HCT116 (cell line): Measurements from ENCODE around the gene IL1RN. TPM values are rescaled to one million over a fixed set of nuclear protein-coding genes. Genes with fewer than 3 reads are reported as not detected.

Source experiments
- ATAC-seq: fragments of 200-7000 bp; cut with Tn5 transposase; 2 replicates; pipeline ENCODE4 v1.9.1; 2020; ENCODE audit warnings: mild to moderate bottlenecking, moderate library complexity
- BruUV-seq: library from RNA; stranded (reverse); fragments of 400-500 nt; replicated peaks from 2 replicates; lab custom pipeline; 2021; lab: Mats Ljungman, UMichigan
- CTCF ChIA-PET: fragments of 300-600 bp; sonication (Branson Sonifier 250); formaldehyde crosslinking; loops from one replicate; lab custom pipeline; 2021; ENCODE audit warnings: antibody characterized with exemption; lab: Charles Lee
- POLR2A ChIA-PET: fragments of 300-600, 350-600 bp; sonication (Branson Sonifier 250); formaldehyde crosslinking; loops from one replicate; lab custom pipeline; 2021; ENCODE audit warnings: antibody characterized with exemption; lab: Charles Lee
- RAD21 ChIA-PET, 2 experiments: fragments of 300-600 bp; sonication (Branson Sonifier 250); formaldehyde crosslinking; loops; one replicate each; lab custom pipeline; 2023; ENCODE audit warnings: low total read pairs in 2 of 2; ENCODE audit not compliant: uncharacterized antibody in 2 of 2, unreplicated experiment in 2 of 2, low non-redundant PET in 1 of 2; lab: Charles Lee
- DNase-seq: peaks from one replicate; pipeline ENCODE4 v3.0.0-alpha.2; 2010; ENCODE audit warnings: low read depth, low spot score
- H2AFZ ChIP-seq: fragments of 200-600 bp; shearing (Covaris generic), sonication (generic); 2 replicates; pipeline ENCODE4 v1.6.1; 2017; ENCODE audit warnings: low read depth, mixed run types, mixed read lengths, antibody characterized with exemption, low read length; ENCODE audit not compliant: poor library complexity, severe bottlenecking
- H3K27ac ChIP-seq: 2 replicates; pipeline ENCODE4 v1.5.1; 2012; ENCODE audit warnings: low read depth, low read length
- H3K27me3 ChIP-seq: fragments of 200-600 bp; sonication (generic); 2 replicates; pipeline ENCODE4 v1.6.1; 2016; ENCODE audit warnings: mixed run types, low read length, mixed read lengths; ENCODE audit not compliant: insufficient read depth
- H3K36me3 ChIP-seq, 2 experiments: fragments of 200-500 bp in 1 of 2; fragments of 200-600 bp in 1 of 2; sonication (Bioruptor generic) in 1 of 2; sonication (generic) in 1 of 2; 2 replicates each; pipeline versions ENCODE4 v1.5.1 to v1.6.1; 2014 to 2016; ENCODE audit warnings: low read length in 2 of 2, inconsistent platforms in 1 of 2, mixed read lengths in 1 of 2, mixed run types in 1 of 2; ENCODE audit not compliant: insufficient read depth in 2 of 2, control insufficient read depth in 1 of 2
- H3K4me1 ChIP-seq, 2 experiments: fragments of 200-600 bp in 1 of 2; sonication (generic) in 1 of 2; 2 replicates each; pipeline versions ENCODE4 v1.5.1 to v1.6.1; 2012 to 2017; ENCODE audit warnings: low read length in 2 of 2, inconsistent platforms in 1 of 2, mild to moderate bottlenecking in 1 of 2, mixed read lengths in 1 of 2, mixed run types in 1 of 2, moderate library complexity in 1 of 2; ENCODE audit not compliant: insufficient read depth in 2 of 2, control insufficient read depth in 1 of 2
- H3K4me2 ChIP-seq: fragments of 200-600 bp; sonication (generic); 2 replicates; pipeline ENCODE4 v1.6.1; 2017; ENCODE audit warnings: mixed run types, low read length, mixed read lengths
- H3K4me3 ChIP-seq, 2 experiments: fragments of 200-600 bp in 1 of 2; sonication (generic) in 1 of 2; replicated peaks in 1 of 2; 2 replicates each; pipeline ENCODE4 v1.5.1; 2011 to 2016; ENCODE audit warnings: low read length in 2 of 2, control low read depth in 1 of 2, low read depth in 1 of 2, mild to moderate bottlenecking in 1 of 2, mixed read lengths in 1 of 2, mixed run types in 1 of 2
- H3K79me2 ChIP-seq: fragments of 200-600 bp; sonication (generic); 2 replicates; pipeline ENCODE4 v1.6.1; 2017; ENCODE audit warnings: mild to moderate bottlenecking, mixed run types, low read length, moderate library complexity, mixed read lengths; ENCODE audit not compliant: insufficient read depth
- H3K9ac ChIP-seq: fragments of 200-600 bp; sonication (generic); 2 replicates; pipeline ENCODE4 v1.6.1; 2016; ENCODE audit warnings: low read length, mixed read lengths
- H3K9me2 ChIP-seq: fragments of 200-600 bp; sonication (generic), shearing (Covaris generic); 2 replicates; pipeline ENCODE4 v1.6.1; 2017; ENCODE audit warnings: mixed run types, mild to moderate bottlenecking, moderate library complexity; ENCODE audit not compliant: insufficient read depth
- H3K9me3 ChIP-seq, 2 experiments: fragments of 200-500 bp in 1 of 2; fragments of 200-600 bp in 1 of 2; sonication (Bioruptor generic) in 1 of 2; sonication (generic) in 1 of 2; 2 replicates each; pipeline ENCODE4 v1.6.1; 2014 to 2017; ENCODE audit warnings: low read length in 2 of 2, mixed read lengths in 2 of 2, inconsistent platforms in 1 of 2, low read depth in 1 of 2, mild to moderate bottlenecking in 1 of 2, mixed run types in 1 of 2, moderate library complexity in 1 of 2; ENCODE audit not compliant: control insufficient read depth in 1 of 2, insufficient read depth in 1 of 2
- H4K20me1 ChIP-seq: fragments of 200-600 bp; sonication (generic), shearing (Covaris generic); 2 replicates; pipeline ENCODE4 v1.6.1; 2017; ENCODE audit warnings: mixed run types, mild to moderate bottlenecking, moderate library complexity; ENCODE audit not compliant: insufficient read depth
- CBX3 ChIP-seq: IDR thresholded peaks from 2 replicates; pipeline ENCODE4 v1.6.1; 2012; ENCODE audit warnings: low read depth
- CEBPB ChIP-seq: IDR thresholded peaks from 2 replicates; pipeline ENCODE4 v1.6.1; 2012; ENCODE audit warnings: low read depth
- ELF1 ChIP-seq: IDR thresholded peaks from 2 replicates; pipeline ENCODE4 v1.6.1; 2012; ENCODE audit warnings: low read depth, borderline replicate concordance
- MAX ChIP-seq: IDR thresholded peaks from 2 replicates; pipeline ENCODE4 v1.6.1; 2012
- REST ChIP-seq: IDR thresholded peaks from 2 replicates; pipeline ENCODE4 v1.6.1; 2012; ENCODE audit warnings: low read depth
- SIN3A ChIP-seq: IDR thresholded peaks from 2 replicates; pipeline ENCODE4 v1.6.1; 2012; ENCODE audit warnings: low read depth
- SRF ChIP-seq: IDR thresholded peaks from 2 replicates; pipeline ENCODE4 v1.6.1; 2012; ENCODE audit warnings: low read depth
- TCF7L2 ChIP-seq: IDR thresholded peaks from 2 replicates; pipeline ENCODE4 v1.7.0; 2011; ENCODE audit warnings: borderline replicate concordance, inconsistent platforms; ENCODE audit not compliant: insufficient read depth, insufficient read length; ENCODE audit errors: extremely low read depth
- intact Hi-C: fragments of 100-400 bp; cut with micrococcal nuclease; formaldehyde crosslinking; loops from 2 replicates; pipeline ENCODE4 v1.10.0; 2022
- total RNA-seq: library from RNA; stranded (reverse); gene quantifications from one replicate; pipeline ENCODE4 v1.2.1, GENCODE V29; 2021; ENCODE audit not compliant: unreplicated experiment

Gene IL1RN
- total RNA-seq, 1 experiment from 2014 or later: 0.25 TPM

DNA sequence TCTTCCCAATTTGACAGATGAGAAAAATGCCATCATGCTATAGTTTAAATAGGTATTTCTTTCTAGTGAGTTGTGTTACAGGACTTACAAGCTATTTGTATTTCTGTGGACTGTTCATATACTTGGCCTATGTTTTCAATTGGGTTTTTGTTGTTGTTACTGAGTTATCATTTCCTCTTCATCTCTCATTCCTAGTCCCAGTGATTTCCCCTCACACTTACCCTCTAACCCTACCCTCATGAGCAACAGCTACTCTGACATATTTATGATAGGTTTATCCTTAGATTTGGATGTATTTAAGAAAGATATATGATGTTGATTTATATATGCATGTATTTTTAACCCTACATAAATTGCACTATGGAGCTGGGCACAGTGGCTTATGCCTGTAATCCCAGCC is 35.5 kb downstream of the IL1RN start:
- BruUV-seq: no TSS peak
- H3K4me2 ChIP-seq: no peak overlapping the region
- no peaks in the 10 kb centered on the region for H3K9me3 ChIP-seq
- H3K79me2 ChIP-seq: no peaks in the 10 kb centered on the region
- intact Hi-C loops: no loop called here
- peaks cover 11 to 17% of the 10 kb centered on the region in 2 experiments; a peak in 3 of 4 replicates for H3K4me1 ChIP-seq
- ChIA-PET POLR2A (interaction anchor here (0.7 kb wide), 1 partner anchor 85 kb away, joined by 3 read pairs; no protein-coding TSS in a partner anchor), CTCF (interaction anchor here (1.0 to 1.2 kb wide), 2 partner anchors 25 kb away, joined by 5 to 6 read pairs; no protein-coding TSS in a partner anchor), RAD21 (no interaction called here)
- TF ChIP-seq TCF7L2 (no peak), SIN3A (no peak), SRF (no peak), REST (no peak), ELF1 (no peak), CBX3 (no peak), MAX (no peak), CEBPB (no peak)
- no peak overlapping the region for H3K4me3 ChIP-seq
- H2AFZ ChIP-seq: no peak overlapping the region
- ATAC-seq: no peak
- no peaks in the 10 kb centered on the region for H4K20me1 ChIP-seq
- no peak overlapping the region for H3K27ac ChIP-seq
- H3K9me2 ChIP-seq: no peaks in the 10 kb centered on the region
- DNase-seq: no peak
- H3K36me3 ChIP-seq: no peaks in the 10 kb centered on the region
- H3K9ac ChIP-seq: no peak overlapping the region
- no peaks in the 10 kb centered on the region for H3K27me3 ChIP-seq
